Measurements from ENCODE around the gene PPP1R9A. TPM values are rescaled to one million over a fixed set of nuclear protein-coding genes. Genes with fewer than 3 reads are reported as not detected.

Gene PPP1R9A
- polyA plus RNA-seq, 3 donors, result not detected

DNA sequence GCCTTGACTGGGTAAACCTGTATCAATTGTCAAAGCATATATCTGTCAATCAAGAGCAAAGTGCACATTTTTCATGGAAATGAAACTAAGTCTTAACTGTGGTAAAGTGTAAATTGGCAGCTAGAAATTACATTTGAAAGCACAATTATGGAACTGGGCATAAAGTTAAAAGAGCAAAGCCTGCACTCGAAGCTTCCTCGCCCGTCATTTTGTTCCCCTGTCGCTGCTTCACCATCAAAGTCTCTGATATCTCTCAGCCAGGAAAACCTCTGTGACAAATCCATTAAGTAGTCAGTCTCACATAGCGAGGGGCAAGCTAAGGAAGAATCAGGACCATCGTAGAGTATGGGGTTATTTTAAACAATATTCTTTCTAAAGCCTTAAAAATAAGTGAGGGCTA, 389.1 kb downstream of the PPP1R9A start:
- H3K9ac ChIP-seq (ENCODE audit: insufficient read depth, low read length, poor library complexity, severe bottlenecking), result no peak overlapping the region
- no peak overlapping the region for H3K4me3 ChIP-seq (replicated peaks in 1 of 3; ENCODE audit: low read depth in 2 of 3, low read length in 3 of 3)
- no peaks in the 10 kb centered on the region for H3K27me3 ChIP-seq (ENCODE audit: control insufficient read depth in 2 of 2, insufficient read depth in 2 of 2, low read length in 2 of 2)
- H3K4me2 ChIP-seq (replicated peaks; ENCODE audit: extremely low read depth, low read length, poor library complexity, severe bottlenecking), result no peak overlapping the region
- intact Hi-C loops (cut with micrococcal nuclease), result no loop called here
- no peaks in the 10 kb centered on the region for H3K9me3 ChIP-seq (replicated peaks in 1 of 2; ENCODE audit: control insufficient read depth in 1 of 2, insufficient read depth in 1 of 2, low read length in 2 of 2)
- no peak overlapping the region for H3K4me3 Mint-ChIP-seq
- H3K27ac ChIP-seq (ENCODE audit: low read depth in 1 of 2, low read length in 2 of 2), result no peak overlapping the region
- TF ChIP-seq, protein P1, sequence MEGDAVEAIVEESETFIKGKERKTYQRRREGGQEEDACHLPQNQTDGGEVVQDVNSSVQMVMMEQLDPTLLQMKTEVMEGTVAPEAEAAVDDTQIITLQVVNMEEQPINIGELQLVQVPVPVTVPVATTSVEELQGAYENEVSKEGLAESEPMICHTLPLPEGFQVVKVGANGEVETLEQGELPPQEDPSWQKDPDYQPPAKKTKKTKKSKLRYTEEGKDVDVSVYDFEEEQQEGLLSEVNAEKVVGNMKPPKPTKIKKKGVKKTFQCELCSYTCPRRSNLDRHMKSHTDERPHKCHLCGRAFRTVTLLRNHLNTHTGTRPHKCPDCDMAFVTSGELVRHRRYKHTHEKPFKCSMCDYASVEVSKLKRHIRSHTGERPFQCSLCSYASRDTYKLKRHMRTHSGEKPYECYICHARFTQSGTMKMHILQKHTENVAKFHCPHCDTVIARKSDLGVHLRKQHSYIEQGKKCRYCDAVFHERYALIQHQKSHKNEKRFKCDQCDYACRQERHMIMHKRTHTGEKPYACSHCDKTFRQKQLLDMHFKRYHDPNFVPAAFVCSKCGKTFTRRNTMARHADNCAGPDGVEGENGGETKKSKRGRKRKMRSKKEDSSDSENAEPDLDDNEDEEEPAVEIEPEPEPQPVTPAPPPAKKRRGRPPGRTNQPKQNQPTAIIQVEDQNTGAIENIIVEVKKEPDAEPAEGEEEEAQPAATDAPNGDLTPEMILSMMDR (IDR thresholded peaks at IDR 0.05), result no peak
- H3K36me3 Mint-ChIP-seq, result no peaks in the 10 kb centered on the region
- WGBS (ENCODE audit: insufficient coverage), result 94% methylated on average over 4 of the region's 6 CpGs
- no peak overlapping the region for H2AFZ ChIP-seq (ENCODE audit: insufficient read depth, low read depth, low read length, poor library complexity, severe bottlenecking)
- no peak for DNase-seq
- no peaks in the 10 kb centered on the region for H3K36me3 ChIP-seq (replicated peaks in 1 of 2; ENCODE audit: control insufficient read depth in 1 of 2, insufficient read depth in 2 of 2, low read length in 2 of 2)
- H3K27me3 Mint-ChIP-seq (ENCODE audit: low read depth in 3 of 3), result no peaks in the 10 kb centered on the region
- H3K79me2 ChIP-seq (ENCODE audit: insufficient read depth, low read length), result no peaks in the 10 kb centered on the region
- no peaks in the 10 kb centered on the region for H3K4me1 ChIP-seq (ENCODE audit: control insufficient read depth in 1 of 2, insufficient read depth in 2 of 2, low read length in 2 of 2)
- no peak overlapping the region for H3K27ac Mint-ChIP-seq
- no peaks in the 10 kb centered on the region for H4K20me1 ChIP-seq (ENCODE audit: insufficient read depth, low read length)
- H3K4me1 Mint-ChIP-seq, result no peaks in the 10 kb centered on the region
- peaks cover 0 to 3% (median 0%) of the 10 kb centered on the region in 7 donors for H3K9me3 Mint-ChIP-seq

DNA sequence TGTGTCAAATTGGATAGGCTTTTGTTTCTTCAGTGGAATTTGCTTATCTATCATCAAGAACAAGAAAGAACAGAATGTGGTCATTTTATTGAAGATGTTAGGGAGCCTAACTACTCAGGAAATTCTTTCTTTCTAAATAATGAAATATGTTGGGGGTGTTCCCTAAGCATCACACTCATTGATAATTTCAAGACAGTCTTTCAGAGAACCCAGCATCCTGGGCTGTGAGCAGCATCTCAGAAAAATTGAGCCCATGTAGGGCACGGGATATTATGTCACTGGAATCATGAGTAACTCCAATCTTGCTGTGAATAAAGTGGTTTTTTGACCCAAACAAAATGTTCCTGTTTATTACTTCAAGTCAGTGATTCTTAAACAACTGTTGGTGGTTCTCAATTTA, 389.6 kb downstream of the PPP1R9A start:
- Histone ChIP-seq H3K27me3 (ENCODE audit: control insufficient read depth in 2 of 2, insufficient read depth in 2 of 2, low read length in 2 of 2) (no peaks in the 10 kb centered on the region), H3K79me2 (ENCODE audit: insufficient read depth, low read length) (no peaks in the 10 kb centered on the region), H3K4me1 (ENCODE audit: control insufficient read depth in 1 of 2, insufficient read depth in 2 of 2, low read length in 2 of 2) (no peaks in the 10 kb centered on the region), H3K4me2 (replicated peaks; ENCODE audit: extremely low read depth, low read length, poor library complexity, severe bottlenecking) (no peak overlapping the region), H3K36me3 (replicated peaks in 1 of 2; ENCODE audit: control insufficient read depth in 1 of 2, insufficient read depth in 2 of 2, low read length in 2 of 2) (no peaks in the 10 kb centered on the region), H3K9ac (ENCODE audit: insufficient read depth, low read length, poor library complexity, severe bottlenecking) (no peak overlapping the region), H3K27ac (ENCODE audit: low read depth in 1 of 2, low read length in 2 of 2) (no peak overlapping the region), H3K4me3 (replicated peaks in 1 of 3; ENCODE audit: low read depth in 2 of 3, low read length in 3 of 3) (no peak overlapping the region), H4K20me1 (ENCODE audit: insufficient read depth, low read length) (no peaks in the 10 kb centered on the region), H2AFZ (ENCODE audit: insufficient read depth, low read depth, low read length, poor library complexity, severe bottlenecking) (no peak overlapping the region), H3K9me3 (replicated peaks in 1 of 2; ENCODE audit: control insufficient read depth in 1 of 2, insufficient read depth in 1 of 2, low read length in 2 of 2) (no peaks in the 10 kb centered on the region)
- Mint-ChIP-seq H3K9me3 (peaks cover 0 to 6% (median 0%) of the 10 kb centered on the region in 7 donors), H3K4me3 (no peak overlapping the region), H3K27me3 (ENCODE audit: low read depth in 3 of 3) (peaks cover 0 to 3% (median 0%) of the 10 kb centered on the region in 3 donors), H3K27ac (no peak overlapping the region), H3K4me1 (no peaks in the 10 kb centered on the region), H3K36me3 (no peaks in the 10 kb centered on the region)
- TF ChIP-seq, protein P1 (IDR thresholded peaks at IDR 0.05), result no peak
- no CpG with 5 or more reads among the region's 1 CpG for WGBS (ENCODE audit: insufficient coverage)
- intact Hi-C loops (cut with micrococcal nuclease), result no loop called here
- no peak for DNase-seq
